ENCODE measurements around the gene IQCB1.
A peak's percentile ranks its signal among the peaks of the same experiment; 100 is the strongest.

The IQCB1 gene

GRCh38 chr3:121834671-121835464 is at the start of gene IQCB1, which contains the start of gene EAF2:
Gene IQCB1 (minus strand): TSS chr3:121835060. CDS start chr3:121828960, 6,100 bp downstream.
Gene EAF2 (plus strand): TSS chr3:121835209. CDS start chr3:121835286, 77 bp downstream.
- in situ Hi-C loops (cut with HindIII; ENCODE audit: low sequenced_read_pairs): no loop called here
- DNase-seq (ENCODE audit: low read depth): peak; percentile 83
- peak within 1 kb of the TSS; percentile 86 for H3K4me3 ChIP-seq (ENCODE audit: low read depth, low read length)
- TF ChIP-seq CTCF (IDR thresholded peaks at IDR 0.05; ENCODE audit: low read depth, low read length, missing control alignments): no peak

GRCh38 chr3:121883507-121883906 is 48.6 kb upstream of the IQCB1 start:
- no peak for DNase-seq (ENCODE audit: low read depth)
- TF ChIP-seq CTCF (IDR thresholded peaks at IDR 0.05; ENCODE audit: low read depth, low read length, missing control alignments): peak; percentile 28
- in situ Hi-C loops (cut with HindIII; ENCODE audit: low sequenced_read_pairs): no loop called here
- H3K4me3 ChIP-seq (ENCODE audit: low read depth, low read length): no peak overlapping the region

GRCh38 chr3:121878411-121878810 is 43.6 kb upstream of the IQCB1 start:
- in situ Hi-C loops (cut with HindIII; ENCODE audit: low sequenced_read_pairs): no loop called here
- DNase-seq (ENCODE audit: low read depth): no peak
- no peak for TF ChIP-seq CTCF (IDR thresholded peaks at IDR 0.05; ENCODE audit: low read depth, low read length, missing control alignments)
- no peak overlapping the region for H3K4me3 ChIP-seq (ENCODE audit: low read depth, low read length)

DNA sequence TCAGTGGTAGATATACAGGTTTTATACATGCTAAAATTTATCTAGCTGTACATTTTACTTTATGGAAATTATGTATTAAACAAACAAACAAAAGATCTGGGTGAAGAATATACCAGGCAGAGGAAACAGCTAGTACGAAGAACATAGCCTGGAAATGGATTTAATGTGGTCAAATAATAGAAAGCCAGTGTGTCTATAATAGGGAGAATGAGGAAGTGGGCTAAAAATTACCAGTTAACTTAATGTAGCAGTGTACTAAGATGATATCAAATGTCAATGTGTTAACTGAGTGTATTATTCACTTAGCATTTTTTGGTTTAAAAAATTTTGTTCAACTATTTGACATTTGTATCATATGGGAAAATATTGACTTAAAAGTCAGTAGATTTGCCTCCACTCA is 36.6 kb upstream of the IQCB1 start:
- no peak for TF ChIP-seq CTCF (IDR thresholded peaks at IDR 0.05; ENCODE audit: low read depth, low read length, missing control alignments)
- DNase-seq (ENCODE audit: low read depth): no peak
- in situ Hi-C loops (cut with HindIII; ENCODE audit: low sequenced_read_pairs): no loop called here
- no peak overlapping the region for H3K4me3 ChIP-seq (ENCODE audit: low read depth, low read length)

- no peak for DNase-seq (ENCODE audit: low read depth)
- H3K4me3 ChIP-seq (ENCODE audit: low read depth, low read length): no peak overlapping the region
- no peak for TF ChIP-seq CTCF (IDR thresholded peaks at IDR 0.05; ENCODE audit: low read depth, low read length, missing control alignments)
- in situ Hi-C loops (cut with HindIII; ENCODE audit: low sequenced_read_pairs): no loop called here
Measured at GRCh38 chr3:121870717-121871116, 35.9 kb upstream of the IQCB1 start.

- in situ Hi-C loops (cut with HindIII; ENCODE audit: low sequenced_read_pairs): no loop called here
- no peak for DNase-seq (ENCODE audit: low read depth)
- H3K4me3 ChIP-seq (ENCODE audit: low read depth, low read length): no peak overlapping the region
- no peak for TF ChIP-seq CTCF (IDR thresholded peaks at IDR 0.05; ENCODE audit: low read depth, low read length, missing control alignments)
Measured at GRCh38 chr3:121869736-121870135, 34.9 kb upstream of the IQCB1 start.

Data from astrocyte of the cerebellum (primary cell).